ENCODE results near the gene TP73.

- no peak for TF ChIP-seq CTCF (IDR thresholded peaks at IDR 0.05)
- TF ChIP-seq POLR2A (IDR thresholded peaks at IDR 0.05): no peak
These were observed 32.9 kb downstream of the TP73 start for GRCh38 chr1:3685222-3685621.
